Measurements from ENCODE around the gene FAM171A1.

The FAM171A1 gene

DNA sequence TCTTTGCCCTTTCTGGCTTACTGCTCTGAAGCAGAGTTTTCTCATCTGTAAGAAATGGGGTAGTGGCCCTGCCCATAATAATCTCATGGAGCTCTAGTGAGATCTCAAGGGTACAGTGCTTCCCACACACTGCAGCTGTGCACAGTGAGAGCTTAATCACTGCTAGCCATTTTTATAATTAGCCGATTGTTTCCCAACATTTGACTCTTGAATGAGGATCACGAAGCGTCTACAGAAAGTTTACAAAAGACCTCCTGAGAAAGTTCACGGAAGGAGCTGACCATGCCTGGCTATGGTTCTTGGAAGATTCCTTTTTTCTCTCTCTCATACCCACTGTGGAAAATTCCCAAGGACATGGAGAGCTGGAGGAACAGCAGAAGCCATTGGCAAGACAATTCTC lies 70.4 kb downstream of the FAM171A1 start:
- TF ChIP-seq, protein P1, sequence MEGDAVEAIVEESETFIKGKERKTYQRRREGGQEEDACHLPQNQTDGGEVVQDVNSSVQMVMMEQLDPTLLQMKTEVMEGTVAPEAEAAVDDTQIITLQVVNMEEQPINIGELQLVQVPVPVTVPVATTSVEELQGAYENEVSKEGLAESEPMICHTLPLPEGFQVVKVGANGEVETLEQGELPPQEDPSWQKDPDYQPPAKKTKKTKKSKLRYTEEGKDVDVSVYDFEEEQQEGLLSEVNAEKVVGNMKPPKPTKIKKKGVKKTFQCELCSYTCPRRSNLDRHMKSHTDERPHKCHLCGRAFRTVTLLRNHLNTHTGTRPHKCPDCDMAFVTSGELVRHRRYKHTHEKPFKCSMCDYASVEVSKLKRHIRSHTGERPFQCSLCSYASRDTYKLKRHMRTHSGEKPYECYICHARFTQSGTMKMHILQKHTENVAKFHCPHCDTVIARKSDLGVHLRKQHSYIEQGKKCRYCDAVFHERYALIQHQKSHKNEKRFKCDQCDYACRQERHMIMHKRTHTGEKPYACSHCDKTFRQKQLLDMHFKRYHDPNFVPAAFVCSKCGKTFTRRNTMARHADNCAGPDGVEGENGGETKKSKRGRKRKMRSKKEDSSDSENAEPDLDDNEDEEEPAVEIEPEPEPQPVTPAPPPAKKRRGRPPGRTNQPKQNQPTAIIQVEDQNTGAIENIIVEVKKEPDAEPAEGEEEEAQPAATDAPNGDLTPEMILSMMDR (IDR thresholded peaks at IDR 0.05; ENCODE audit: control insufficient read depth, extremely low read depth, insufficient read depth): no peak
- DNase-seq (ENCODE audit: low read depth): no peak
- H3K4me3 ChIP-seq (ENCODE audit: low read depth, low read length): no peak overlapping the region

DNA sequence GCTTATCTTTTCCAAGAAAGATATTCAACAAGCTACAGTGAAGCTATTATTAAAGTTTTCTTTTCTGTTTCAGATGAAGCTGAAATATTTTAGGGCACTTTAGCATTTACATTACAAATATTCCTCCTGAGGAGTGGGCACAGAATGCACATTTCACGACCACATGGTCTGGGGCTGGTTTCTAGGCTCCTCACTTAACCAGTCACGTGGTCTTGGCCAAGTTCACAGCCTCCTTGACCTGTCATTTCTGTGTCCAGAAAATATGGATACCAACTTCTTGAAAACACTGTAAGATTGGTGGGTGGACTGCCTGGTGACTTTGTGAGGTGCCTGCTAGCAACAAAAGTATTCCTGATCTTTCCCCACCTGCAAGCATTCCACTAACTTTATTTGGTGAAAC lies 70.9 kb downstream of the FAM171A1 start:
- DNase-seq (ENCODE audit: low read depth): no peak
- TF ChIP-seq, protein P1 (IDR thresholded peaks at IDR 0.05; ENCODE audit: control insufficient read depth, extremely low read depth, insufficient read depth): no peak
- H3K4me3 ChIP-seq (ENCODE audit: low read depth, low read length): no peak overlapping the region

DNA sequence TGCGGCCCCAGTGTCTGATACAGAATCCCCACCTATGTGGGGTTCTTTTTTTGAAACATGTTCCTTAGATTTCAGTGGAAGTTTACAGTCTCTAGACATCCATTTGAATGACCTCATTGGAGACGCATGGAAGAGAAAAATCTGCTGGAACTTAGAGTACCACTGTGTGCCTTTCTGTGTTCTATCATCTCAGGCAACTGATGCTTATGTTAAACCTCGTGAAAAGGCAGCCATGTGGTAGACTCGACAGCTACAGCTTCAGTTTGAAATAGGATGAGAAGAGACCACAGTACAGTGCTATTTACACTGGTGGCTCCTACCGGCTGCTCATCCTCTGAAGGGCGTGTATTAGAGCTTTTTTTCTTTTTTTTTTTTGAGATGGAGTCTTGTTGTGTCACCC lies 74.4 kb downstream of the FAM171A1 start:
- no peak overlapping the region for H3K4me3 ChIP-seq (ENCODE audit: low read depth, low read length)
- no peak for DNase-seq (ENCODE audit: low read depth)
- TF ChIP-seq, protein P1 (IDR thresholded peaks at IDR 0.05; ENCODE audit: control insufficient read depth, extremely low read depth, insufficient read depth): no peak

DNA sequence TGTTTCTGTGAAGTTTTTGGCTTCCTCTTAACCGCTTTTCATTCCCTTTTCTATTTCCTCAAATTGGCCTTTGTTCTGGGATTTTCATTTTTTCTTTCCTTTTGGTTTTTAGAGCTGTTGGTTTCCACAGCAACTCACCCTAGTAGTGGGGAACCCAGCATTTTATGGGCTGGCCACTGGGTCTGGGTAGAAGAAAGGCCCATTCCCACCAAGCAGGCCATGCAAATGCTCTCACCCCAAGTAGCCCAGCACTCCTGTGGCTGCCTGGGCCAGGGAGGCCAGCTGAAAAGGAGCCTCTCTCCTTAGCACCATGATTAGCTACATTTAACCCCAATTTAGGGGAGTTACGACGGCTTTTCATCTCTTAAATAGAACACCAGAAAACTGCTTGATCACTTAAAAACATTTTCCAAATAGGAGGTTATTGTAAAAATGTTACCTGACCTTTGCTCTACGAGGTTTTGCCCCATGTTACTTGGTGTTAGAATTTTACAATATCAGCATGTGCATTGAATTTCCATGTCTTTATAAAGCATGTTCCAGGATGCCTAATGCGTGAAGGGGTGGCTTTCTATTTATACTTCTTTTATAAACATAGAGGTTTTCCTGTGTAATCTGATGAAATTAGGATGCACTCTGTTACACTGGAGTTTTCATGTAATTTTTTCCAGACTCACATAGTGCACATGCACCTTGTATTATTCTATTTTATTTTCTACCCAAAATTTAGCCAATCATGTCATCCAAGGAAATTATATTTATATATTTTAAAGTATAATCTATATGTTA lies 75.4 kb downstream of the FAM171A1 start:
- no peak for DNase-seq (ENCODE audit: low read depth)
- TF ChIP-seq, protein P1 (IDR thresholded peaks at IDR 0.05; ENCODE audit: control insufficient read depth, extremely low read depth, insufficient read depth): no peak
- H3K4me3 ChIP-seq (ENCODE audit: low read depth, low read length): no peak overlapping the region

DNA sequence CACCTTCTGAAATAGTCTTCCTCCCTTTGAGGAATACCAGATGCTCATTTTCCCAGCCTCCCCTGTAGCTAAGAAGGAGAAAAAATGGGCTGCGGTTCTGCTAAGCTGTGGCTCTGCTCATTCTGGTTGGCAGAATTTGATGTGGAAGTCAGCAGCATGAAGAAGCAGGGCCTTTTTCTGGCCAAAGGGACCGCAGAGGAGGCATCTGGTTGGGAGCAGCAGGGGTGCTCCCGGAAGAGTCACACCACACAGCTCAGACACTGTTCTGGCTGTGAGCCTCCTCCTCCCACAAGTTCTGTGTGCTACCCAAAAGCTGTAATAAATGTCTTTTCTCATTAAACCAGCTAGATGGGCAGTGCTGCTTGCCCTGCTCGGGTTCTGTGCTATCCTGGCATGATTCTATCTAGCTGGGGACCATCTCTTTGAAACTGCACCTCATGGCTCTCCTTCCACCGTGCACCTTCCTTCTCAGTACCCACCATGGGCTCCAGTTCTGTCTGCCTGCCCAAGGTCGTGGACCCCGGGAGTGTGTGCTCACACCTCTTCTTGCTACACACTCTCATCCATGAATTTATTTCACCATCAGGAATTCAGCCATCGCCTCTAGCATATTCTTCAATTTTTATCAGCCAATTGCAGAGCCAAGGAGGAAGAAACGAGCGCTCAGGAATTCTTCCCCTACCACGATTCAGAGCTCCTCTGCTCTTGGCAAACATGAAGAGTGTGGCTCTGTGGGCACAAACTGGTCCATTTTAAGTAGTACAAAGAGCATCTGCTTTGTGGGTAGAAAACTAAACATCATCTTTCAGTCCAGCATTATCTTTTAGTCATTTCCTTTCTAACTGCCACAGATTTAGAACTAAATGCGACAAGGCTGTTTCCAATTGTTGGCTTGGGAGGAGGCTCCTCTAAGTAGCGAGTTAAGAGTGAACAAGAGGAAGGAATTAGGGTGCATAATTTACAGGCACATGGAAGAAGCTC lies 76.9 kb downstream of the FAM171A1 start:
- no peak overlapping the region for H3K4me3 ChIP-seq (ENCODE audit: low read depth, low read length)
- TF ChIP-seq, protein P1 (IDR thresholded peaks at IDR 0.05; ENCODE audit: control insufficient read depth, extremely low read depth, insufficient read depth): no peak
- DNase-seq (ENCODE audit: low read depth): no peak

DNA sequence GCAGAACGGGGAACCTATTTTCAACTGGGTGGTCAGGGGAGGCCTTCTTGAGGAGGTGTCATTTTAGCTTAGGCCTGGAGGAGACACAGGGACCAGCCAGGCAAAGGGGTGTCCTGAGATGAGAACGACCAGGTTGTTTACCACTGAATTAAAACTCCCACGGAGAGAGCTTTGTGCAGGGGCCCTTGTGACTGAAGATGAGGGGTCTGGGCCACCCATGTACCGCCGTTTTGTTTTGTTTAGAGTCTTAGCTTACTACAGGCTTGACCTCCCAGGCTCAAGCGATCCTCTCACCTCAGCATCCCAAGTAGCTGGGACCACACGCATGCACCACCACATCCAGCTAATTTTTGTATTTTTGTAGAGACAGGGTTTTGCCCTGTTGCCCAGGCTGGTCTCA lies 80.4 kb downstream of the FAM171A1 start:
- TF ChIP-seq, protein P1 (IDR thresholded peaks at IDR 0.05; ENCODE audit: control insufficient read depth, extremely low read depth, insufficient read depth): no peak
- no peak for DNase-seq (ENCODE audit: low read depth)
- H3K4me3 ChIP-seq (ENCODE audit: low read depth, low read length): no peak overlapping the region
